Thymus (tissue), 11 donors: Measurements from ENCODE around the gene MCF2L. TPM values are rescaled to one million over a fixed set of nuclear protein-coding genes. Genes with fewer than 3 reads are reported as not detected.
"Not testable (repeated sequence)": the region's sequence is repeated elsewhere in the genome, so short reads cannot be mapped to it uniquely, and the experiment has no call there.

ENCODE experiments used
- DNase-seq, 9 donors: peaks; one replicate each; pipeline ENCODE4 v3.0.0-alpha.2; 2013; ENCODE audit warnings: low spot score in 9 of 9, low read depth in 6 of 9, missing footprints in 1 of 9
- H3K27ac ChIP-seq, 2 donors: one replicate each; pipeline ENCODE4 v1.5.1; 2013; ENCODE audit warnings: control low read depth in 1 of 2, low read depth in 1 of 2, low read length in 1 of 2, mild to moderate bottlenecking in 1 of 2, moderate library complexity in 1 of 2
- H3K27me3 ChIP-seq, 2 donors: one replicate each; pipeline ENCODE4 v1.5.1; 2013; ENCODE audit warnings: low read length in 1 of 2; ENCODE audit not compliant: control insufficient read depth in 2 of 2, insufficient read depth in 1 of 2
- H3K36me3 ChIP-seq, 2 donors: one replicate each; pipeline ENCODE4 v1.5.1; 2013; ENCODE audit warnings: low read length in 1 of 2, mild to moderate bottlenecking in 1 of 2, moderate library complexity in 1 of 2; ENCODE audit not compliant: control insufficient read depth in 2 of 2, insufficient read depth in 2 of 2
- H3K4me1 ChIP-seq, 2 donors: one replicate each; pipeline ENCODE4 v1.5.1; 2013; ENCODE audit warnings: low read length in 2 of 2; ENCODE audit not compliant: control insufficient read depth in 2 of 2, insufficient read depth in 2 of 2
- H3K4me3 ChIP-seq, 2 donors: one replicate each; pipeline ENCODE4 v1.5.1; 2013; ENCODE audit warnings: low read length in 2 of 2, control low read depth in 1 of 2, mild to moderate bottlenecking in 1 of 2
- H3K9me3 ChIP-seq, 2 donors: one replicate each; pipeline ENCODE4 v1.5.1; 2013; ENCODE audit warnings: low read length in 1 of 2, mild to moderate bottlenecking in 1 of 2; ENCODE audit not compliant: control insufficient read depth in 2 of 2, insufficient read depth in 1 of 2
- WGBS: extraction: QIAGEN DNeasy Blood & Tissue Kit; methylation state at CpG from one replicate; pipeline ENCODE4 v1.1.7; 2013; 5-methylcytosine and 5-hydroxymethylcytosine counted together
- polyA plus RNA-seq: library from polyadenylated mRNA; stranded (reverse); fragments of 200-250 nt; gene quantifications from one replicate; pipeline ENCODE4 v1.2.3, GENCODE V29; 2013
- total RNA-seq: library from RNA; stranded (reverse); fragments of 120-200 nt; gene quantifications from one replicate; pipeline ENCODE4 v1.2.4, GENCODE V29; 2013
- donor health status: healthy.

Gene MCF2L
- total and polyA plus RNA-seq, 2 donors: 13.0 to 28.6 TPM

DNA sequence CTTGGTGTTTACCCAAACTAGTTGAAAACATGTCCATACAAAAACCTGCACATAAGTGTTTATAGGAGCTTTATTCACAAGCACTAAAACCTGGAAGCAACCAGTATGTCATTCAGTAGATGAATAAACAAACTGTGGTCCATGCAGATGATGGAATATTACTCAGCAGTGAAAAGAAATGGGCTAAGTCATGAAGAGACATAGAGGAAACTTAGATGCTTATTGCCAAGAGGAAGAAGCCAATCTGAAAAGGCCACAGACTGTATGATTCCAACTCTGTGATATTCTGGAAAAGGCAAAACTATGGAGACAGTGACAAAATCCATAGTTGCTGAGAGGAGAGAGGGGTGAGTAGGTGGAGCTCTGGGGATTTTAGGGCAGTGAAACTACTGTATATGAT is 38.8 kb upstream of the MCF2L start:
- peaks cover 0 to 14% of the 10 kb centered on the region in 2 donors for H3K4me1 ChIP-seq

DNA sequence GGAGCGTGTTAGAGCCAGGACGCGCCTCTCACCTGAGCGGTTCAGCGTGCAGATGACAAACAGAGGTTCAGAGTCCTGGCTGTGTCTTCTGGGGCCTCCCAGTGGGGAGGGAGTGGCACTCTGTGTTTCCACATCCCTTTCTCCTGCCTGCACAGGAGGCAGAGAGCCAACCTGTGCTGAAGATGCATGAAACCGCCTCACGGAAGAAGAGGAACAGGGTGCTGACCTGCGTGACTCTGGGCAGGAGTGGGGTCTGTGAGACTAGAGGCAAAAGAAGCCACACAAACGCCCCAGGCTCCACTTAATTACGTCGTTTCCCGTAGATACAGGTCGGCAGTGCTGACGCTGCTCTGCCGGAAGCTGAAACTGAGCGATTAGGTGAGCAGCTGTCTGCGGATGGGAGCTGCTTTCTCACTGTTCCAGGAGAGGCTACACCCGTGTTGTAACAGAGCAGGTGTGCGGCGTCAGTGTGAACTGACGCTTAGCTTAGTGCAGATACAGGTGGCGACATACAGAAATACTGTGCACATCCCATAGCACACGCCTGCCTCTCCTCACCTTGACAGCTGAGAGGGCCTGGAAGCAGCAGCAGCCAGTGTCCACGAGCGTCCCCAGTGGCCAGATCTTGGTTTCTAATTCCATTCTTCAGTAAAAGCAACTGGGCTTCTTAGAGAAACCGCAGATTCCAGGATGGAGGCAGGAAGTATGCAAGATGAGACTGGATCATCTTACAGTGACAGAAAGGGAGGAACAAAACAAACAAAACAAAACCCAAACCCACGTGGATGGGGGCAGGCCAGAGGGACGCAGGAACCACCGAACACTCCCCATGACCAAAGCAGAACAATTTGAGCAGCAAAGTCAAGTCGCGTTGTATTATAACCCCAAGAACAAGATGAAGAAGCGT is 37.7 kb upstream of the MCF2L start:
- peaks cover 0 to 2% of the 10 kb centered on the region in 2 donors for H3K9me3 ChIP-seq
- H3K4me3 ChIP-seq: peak overlapping the region in 1 of 2 donors; percentile 33
- H3K27me3 ChIP-seq: peaks cover 12 to 25% of the 10 kb centered on the region in 2 donors
- no peaks in the 10 kb centered on the region for H3K36me3 ChIP-seq
- peak in 4 of 9 donors; percentile 17 to 59 (median 24) for DNase-seq
- peaks cover 0 to 14% of the 10 kb centered on the region in 2 donors for H3K4me1 ChIP-seq
- 89% methylated on average over 32 of the region's 32 CpGs for WGBS
- H3K27ac ChIP-seq: peak overlapping the region; percentile 62 to 83

More for the DNA sequence above, 38.8 kb upstream of the MCF2L start:
- Histone ChIP-seq H3K36me3 (no peaks in the 10 kb centered on the region), H3K27me3 (peaks cover 12 to 25% of the 10 kb centered on the region in 2 donors), H3K27ac (no peak overlapping the region), H3K9me3 (peaks cover 0 to 2% of the 10 kb centered on the region in 2 donors), H3K4me3 (no peak overlapping the region)
- no peak for DNase-seq

DNA sequence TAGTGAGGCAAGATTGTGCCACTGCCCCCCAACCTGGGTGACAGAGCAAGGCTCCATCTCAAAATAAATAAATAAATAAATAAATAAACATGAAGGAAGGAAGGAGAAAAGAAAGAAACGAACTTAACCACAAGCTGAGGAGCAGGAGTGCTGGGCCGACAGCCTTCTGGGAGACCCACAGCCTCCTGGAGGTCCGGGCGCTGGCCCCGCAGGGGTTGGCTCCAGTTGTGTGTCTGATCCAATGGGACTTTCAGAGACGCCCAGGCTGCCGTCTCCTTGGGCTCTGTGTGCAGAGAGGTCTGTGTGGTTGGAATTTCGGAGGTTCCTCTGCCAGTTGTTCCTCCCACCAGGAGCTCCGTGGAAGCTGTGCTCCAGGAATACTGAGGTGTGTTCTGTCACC is 36.0 kb upstream of the MCF2L start:
- Histone ChIP-seq H3K9me3 (peaks cover 2 to 3% of the 10 kb centered on the region in 2 donors), H3K4me1 (peaks cover 0 to 14% of the 10 kb centered on the region in 2 donors), H3K27ac (no peak overlapping the region), H3K27me3 (peaks cover 12 to 25% of the 10 kb centered on the region in 2 donors), H3K36me3 (no peaks in the 10 kb centered on the region), H3K4me3 (no peak overlapping the region)
- 97% methylated on average over 9 of the region's 9 CpGs for WGBS
- DNase-seq: no peak

DNA sequence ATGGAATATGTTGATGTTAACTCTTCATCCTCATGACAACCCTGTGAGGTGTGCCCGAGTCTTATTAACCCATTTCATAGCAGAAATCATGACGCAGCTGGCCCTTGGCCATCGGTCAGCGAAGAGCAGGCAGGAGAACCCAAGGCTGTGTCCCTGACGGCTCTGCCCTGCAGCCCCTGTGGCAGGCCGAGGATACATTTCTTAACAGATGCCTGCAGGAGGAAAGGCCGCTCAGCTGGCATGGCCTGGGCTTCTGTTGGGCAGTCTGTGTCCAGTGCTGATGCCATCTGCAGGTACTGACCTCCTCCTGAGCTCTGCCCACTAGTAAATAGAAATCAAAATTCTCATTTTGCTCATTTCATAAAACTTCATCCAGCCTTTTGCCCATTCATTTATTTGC is 35.4 kb upstream of the MCF2L start:
- peaks cover 2 to 3% of the 10 kb centered on the region in 2 donors for H3K9me3 ChIP-seq
- peaks cover 7 to 24% of the 10 kb centered on the region in 2 donors for H3K27me3 ChIP-seq
- no peak overlapping the region for H3K4me3 ChIP-seq
- H3K36me3 ChIP-seq: no peaks in the 10 kb centered on the region
- WGBS: 96% methylated on average over 7 of the region's 7 CpGs
- H3K27ac ChIP-seq: no peak overlapping the region
- peaks cover 0 to 14% of the 10 kb centered on the region in 2 donors for H3K4me1 ChIP-seq
- no peak for DNase-seq

GRCh38 chr13:112934078-112934477 is 34.9 kb upstream of the MCF2L start:
- peaks cover 0 to 14% of the 10 kb centered on the region in 2 donors for H3K4me1 ChIP-seq
- no peak overlapping the region for H3K4me3 ChIP-seq
- peaks cover 0 to 3% of the 10 kb centered on the region in 2 donors for H3K9me3 ChIP-seq
- DNase-seq: no peak
- H3K27ac ChIP-seq: no peak overlapping the region
- WGBS: 43% methylated on average over 6 of the region's 6 CpGs
- H3K36me3 ChIP-seq: no peaks in the 10 kb centered on the region
- H3K27me3 ChIP-seq: peaks cover 5 to 22% of the 10 kb centered on the region in 2 donors

GRCh38 chr13:112938680-112939079 is 30.3 kb upstream of the MCF2L start:
- 87% methylated on average over 7 of the region's 7 CpGs for WGBS
- Histone ChIP-seq H3K4me1 (peaks cover 5 to 12% of the 10 kb centered on the region in 2 donors), H3K9me3 (peaks cover 0 to 3% of the 10 kb centered on the region in 2 donors), H3K4me3 (no peak overlapping the region), H3K36me3 (no peaks in the 10 kb centered on the region), H3K27ac (no peak overlapping the region), H3K27me3 (peaks cover 10 to 33% of the 10 kb centered on the region in 2 donors)
- no peak for DNase-seq

DNA sequence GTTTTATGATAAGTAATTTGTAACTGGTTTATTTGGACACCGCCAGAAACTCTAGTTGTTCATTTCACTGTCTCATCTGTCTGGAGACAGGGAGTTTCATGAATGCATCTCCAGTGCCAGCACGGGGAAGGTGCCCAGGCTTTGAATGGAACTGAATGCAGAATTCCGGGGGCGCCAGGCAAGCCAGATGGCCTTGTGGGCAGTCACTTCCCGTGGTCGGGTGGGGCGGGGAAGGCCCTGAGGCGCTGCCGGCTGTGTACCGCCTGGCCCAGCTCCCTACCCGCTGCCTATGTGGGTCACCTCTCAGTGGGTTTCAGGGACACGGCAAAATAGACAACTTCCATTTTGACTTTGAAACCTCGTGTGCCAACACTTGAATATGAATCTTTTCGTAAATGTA is 28.8 kb upstream of the MCF2L start:
- DNase-seq: no peak
- Histone ChIP-seq H3K27ac (no peak overlapping the region), H3K36me3 (no peaks in the 10 kb centered on the region), H3K4me1 (peaks cover 5 to 16% of the 10 kb centered on the region in 2 donors), H3K27me3 (peaks cover 17 to 44% of the 10 kb centered on the region in 2 donors), H3K4me3 (no peak overlapping the region), H3K9me3 (peaks cover 0 to 3% of the 10 kb centered on the region in 2 donors)
- WGBS: 55% methylated on average over 14 of the region's 14 CpGs

GRCh38 chr13:112941349-112941748 is 27.7 kb upstream of the MCF2L start:
- Histone ChIP-seq H3K36me3 (no peaks in the 10 kb centered on the region), H3K4me3 (no peak overlapping the region), H3K27ac (no peak overlapping the region), H3K9me3 (peaks cover 0 to 3% of the 10 kb centered on the region in 2 donors), H3K27me3 (peaks cover 17 to 51% of the 10 kb centered on the region in 2 donors), H3K4me1 (peaks cover 5 to 16% of the 10 kb centered on the region in 2 donors)
- 97% methylated on average over 7 of the region's 7 CpGs for WGBS
- no peak for DNase-seq

GRCh38 chr13:112941765-112942164 is 27.2 kb upstream of the MCF2L start:
- WGBS: 87% methylated on average over 11 of the region's 11 CpGs
- H3K27ac ChIP-seq, H3K9me3 ChIP-seq, DNase-seq, H3K4me3 ChIP-seq, H3K36me3 ChIP-seq: not testable (repeated sequence)
- Histone ChIP-seq H3K4me1 (peaks cover 5 to 16% of the 10 kb centered on the region in 2 donors), H3K27me3 (peaks cover 17 to 55% of the 10 kb centered on the region in 2 donors)
